ENCODE data around the gene GPR151.

- TF ChIP-seq CTCF (IDR thresholded peaks at IDR 0.05; ENCODE audit: poor library complexity) (no peak), EZH2 (IDR thresholded peaks at IDR 0.05; ENCODE audit: borderline replicate concordance) (no peak)
Observed at GRCh38 chr5:146519554-146519953, 3.6 kb upstream of the GPR151 start.

Measured in hepatocyte (in vitro differentiated cells).